NCI-H748 treated with DMSO at 0.1 percent for 48 hours (cell line): Measurements from ENCODE around the gene CXorf65.

Experiments used
- DNase-seq: peaks from one replicate; lab custom pipeline; 2025; lab: John Stamatoyannopoulos, UW

Gene CXorf65

GRCh38 chrX:71106427-71106826 lies at the start of gene CXorf65:
CXorf65 (minus strand) TSS chrX:71106740; CDS start chrX:71106556, 184 bp downstream.
- no peak for DNase-seq

GRCh38 chrX:71154641-71155040 lies 48.1 kb upstream of the CXorf65 start:
- DNase-seq = no peak

- no peak for DNase-seq
Measured at GRCh38 chrX:71154196-71154595, 47.7 kb upstream of the CXorf65 start.

DNA sequence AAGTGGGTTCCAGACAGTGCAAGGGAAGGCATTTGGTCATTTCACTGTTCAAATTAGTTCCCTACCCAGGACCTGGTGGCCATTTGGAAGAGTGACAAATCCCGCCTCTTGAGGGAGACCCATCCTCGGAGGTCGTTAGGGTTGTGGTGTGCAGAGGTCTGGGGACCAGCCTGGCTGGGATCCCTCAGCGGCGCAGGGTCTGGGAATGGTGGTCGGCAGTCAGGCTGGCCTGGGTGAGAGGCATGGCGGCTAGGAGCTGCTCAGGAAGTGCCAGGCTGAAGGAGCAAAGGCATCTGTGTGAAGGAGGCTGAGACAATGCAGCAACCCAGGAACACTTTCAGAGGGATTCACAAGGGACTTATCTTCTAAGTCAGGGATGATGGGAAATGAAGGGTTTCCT lies 44.8 kb upstream of the CXorf65 start:
- no peak for DNase-seq

DNA sequence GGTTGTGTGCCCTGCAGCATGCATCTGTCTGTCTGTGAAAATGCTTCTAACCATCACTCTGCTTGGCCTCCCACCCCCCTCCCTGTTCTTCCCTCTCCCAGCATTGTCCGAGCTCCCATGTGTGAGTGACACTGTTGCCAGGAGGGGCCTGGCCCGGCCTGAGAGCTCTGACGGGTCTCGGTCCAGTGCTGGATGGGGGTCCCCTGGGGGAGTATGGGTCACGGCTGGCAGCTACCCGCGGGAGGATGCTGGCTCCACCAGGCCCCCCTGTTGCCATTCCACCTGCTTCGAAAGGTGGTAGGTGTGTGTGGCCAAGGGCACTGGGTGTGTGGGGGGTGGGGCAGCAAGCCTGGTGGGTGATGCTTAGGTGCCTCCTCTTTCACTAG lies 41.7 kb upstream of the CXorf65 start:
- DNase-seq = no peak

DNA sequence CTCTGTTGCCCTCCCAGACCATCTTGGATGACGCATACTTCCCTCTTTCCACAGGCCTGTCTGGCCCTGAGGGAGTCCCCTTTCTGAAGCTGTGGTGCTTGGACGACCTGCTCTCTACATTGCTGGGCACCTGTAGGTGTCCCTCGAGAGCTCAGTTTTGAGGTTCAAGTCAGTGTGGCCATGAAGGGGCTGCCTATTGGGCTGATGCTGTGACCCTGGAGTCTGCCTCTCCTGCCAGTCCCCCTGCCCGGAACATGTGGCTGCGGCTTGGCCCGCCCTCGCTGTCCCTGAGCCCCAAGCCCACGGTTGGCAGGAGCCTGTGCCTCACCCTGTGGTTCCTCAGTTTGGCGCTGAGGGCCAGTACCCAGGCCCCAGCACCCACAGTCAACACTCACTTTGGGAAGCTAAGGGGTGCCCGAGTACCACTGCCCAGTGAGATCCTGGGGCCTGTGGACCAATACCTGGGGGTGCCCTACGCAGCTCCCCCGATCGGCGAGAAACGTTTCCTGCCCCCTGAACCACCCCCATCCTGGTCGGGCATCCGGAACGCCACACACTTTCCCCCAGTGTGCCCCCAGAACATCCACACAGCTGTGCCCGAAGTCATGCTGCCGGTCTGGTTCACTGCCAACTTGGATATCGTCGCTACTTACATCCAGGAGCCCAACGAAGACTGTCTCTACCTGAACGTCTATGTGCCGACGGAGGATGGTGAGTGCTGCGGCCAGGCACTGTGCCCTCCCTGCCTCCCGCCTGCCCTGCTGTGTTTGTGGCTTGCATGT lies 41.1 kb upstream of the CXorf65 start:
- no peak for DNase-seq

- DNase-seq = no peak
Measured at GRCh38 chrX:71144651-71145050, 38.1 kb upstream of the CXorf65 start, which contains the start of gene NLGN3. NLGN3 (plus strand) TSS chrX:71144841; CDS start chrX:71147750, 2,909 bp downstream.

DNA sequence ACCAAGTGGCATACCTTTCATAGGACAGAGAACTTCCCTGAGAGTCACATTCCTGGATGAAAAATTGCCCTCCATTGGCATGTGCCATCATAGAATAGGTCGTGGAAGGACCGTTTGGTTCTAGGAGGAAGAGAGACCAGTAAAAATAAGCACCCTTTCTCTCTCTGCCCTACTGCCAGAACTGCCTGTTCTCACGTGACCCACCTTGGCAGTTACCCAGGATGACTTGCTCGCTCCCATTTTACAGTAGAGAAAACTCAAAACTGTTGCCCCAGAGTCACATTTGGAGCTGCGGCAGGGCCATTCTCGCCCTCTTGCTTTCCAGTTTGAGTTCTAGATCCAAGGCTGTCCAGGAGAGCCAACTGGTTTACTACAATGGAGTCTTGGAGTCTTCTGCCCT lies 37.0 kb upstream of the CXorf65 start:
- no peak for DNase-seq

DNA sequence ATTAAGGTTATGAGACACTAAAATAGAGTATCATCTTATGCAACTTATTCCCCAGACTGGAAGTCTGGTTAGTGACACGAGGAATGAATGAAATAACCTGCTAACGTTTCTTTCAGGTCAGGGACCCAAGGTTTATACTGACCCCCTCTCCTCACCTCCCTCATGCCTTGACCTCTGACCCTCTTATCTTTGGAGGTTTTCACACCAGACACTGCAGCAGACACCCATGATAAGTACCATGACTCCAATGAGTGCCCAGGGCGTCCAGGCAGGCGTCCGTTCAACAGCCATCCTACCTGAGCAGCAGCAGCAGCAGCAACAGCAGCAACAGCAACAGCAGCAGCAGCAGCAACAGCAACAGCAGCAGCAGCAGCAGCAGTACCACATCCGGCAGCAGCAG lies 33.9 kb upstream of the CXorf65 start:
- DNase-seq = no peak

DNA sequence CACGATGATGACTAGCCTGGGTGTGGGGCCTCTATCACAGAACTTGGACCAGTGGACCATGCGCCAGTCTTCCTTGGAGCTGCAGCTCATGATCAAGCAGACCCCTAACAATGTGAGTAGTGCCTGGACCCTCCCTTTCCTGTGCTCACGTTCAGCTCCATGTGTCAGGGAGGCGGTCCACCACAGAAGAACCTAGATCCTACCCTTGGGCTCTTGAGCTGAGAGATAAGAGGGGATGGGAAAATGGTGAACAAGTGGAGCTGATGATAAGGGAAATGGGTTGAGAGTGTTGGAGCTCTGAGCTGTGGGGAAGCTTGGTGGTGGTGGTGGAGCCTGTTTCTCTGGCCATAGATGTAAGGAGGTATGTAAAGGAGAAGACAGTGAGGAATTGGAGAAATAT lies 25.0 kb upstream of the CXorf65 start:
- DNase-seq = no peak

DNA sequence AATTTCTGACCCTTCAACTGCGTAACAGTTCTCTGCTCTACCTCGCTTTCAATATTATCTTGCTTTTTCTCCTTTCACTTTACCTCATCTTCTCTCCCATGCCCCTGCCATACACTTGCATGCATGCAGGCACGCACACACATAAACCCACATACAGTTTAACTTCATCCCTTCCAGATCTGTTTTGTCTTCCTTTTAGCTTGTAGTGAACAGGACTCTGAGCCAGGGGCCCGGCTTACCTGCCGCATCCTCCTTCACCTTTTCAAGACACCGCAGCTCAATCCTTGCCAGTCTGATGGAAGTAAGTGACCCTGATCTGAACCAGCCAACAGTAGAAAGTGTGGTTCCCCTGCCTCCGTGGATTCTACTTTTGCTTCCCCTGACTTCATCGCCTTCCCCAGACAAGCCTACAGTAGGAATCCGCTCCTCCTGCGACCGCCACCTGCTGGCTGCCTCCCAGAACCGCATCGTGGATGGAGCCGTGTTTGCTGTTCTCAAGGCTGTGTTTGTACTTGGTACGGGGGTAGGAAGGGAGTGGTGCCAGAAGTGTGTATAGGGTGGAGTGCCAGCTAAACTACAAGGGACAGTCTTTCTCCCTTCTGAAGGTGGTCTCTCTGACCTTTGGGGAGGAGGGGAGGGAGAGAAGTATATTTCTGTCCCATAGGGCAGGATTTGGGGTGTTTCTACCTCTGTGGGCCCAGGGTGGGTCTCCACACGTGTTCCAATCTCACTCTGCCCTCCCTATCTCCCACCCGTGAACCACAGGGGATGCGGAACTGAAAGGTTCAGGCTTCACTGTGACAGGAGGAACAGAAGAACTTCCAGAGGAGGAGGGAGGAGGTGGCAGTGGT lies 22.6 kb upstream of the CXorf65 start:
- peak; percentile 21 for DNase-seq

- no peak for DNase-seq
Measured at GRCh38 chrX:71128166-71128833, 21.8 kb upstream of the CXorf65 start.

GRCh38 chrX:71118985-71119535 lies 12.5 kb upstream of the CXorf65 start:
- DNase-seq = no peak

DNA sequence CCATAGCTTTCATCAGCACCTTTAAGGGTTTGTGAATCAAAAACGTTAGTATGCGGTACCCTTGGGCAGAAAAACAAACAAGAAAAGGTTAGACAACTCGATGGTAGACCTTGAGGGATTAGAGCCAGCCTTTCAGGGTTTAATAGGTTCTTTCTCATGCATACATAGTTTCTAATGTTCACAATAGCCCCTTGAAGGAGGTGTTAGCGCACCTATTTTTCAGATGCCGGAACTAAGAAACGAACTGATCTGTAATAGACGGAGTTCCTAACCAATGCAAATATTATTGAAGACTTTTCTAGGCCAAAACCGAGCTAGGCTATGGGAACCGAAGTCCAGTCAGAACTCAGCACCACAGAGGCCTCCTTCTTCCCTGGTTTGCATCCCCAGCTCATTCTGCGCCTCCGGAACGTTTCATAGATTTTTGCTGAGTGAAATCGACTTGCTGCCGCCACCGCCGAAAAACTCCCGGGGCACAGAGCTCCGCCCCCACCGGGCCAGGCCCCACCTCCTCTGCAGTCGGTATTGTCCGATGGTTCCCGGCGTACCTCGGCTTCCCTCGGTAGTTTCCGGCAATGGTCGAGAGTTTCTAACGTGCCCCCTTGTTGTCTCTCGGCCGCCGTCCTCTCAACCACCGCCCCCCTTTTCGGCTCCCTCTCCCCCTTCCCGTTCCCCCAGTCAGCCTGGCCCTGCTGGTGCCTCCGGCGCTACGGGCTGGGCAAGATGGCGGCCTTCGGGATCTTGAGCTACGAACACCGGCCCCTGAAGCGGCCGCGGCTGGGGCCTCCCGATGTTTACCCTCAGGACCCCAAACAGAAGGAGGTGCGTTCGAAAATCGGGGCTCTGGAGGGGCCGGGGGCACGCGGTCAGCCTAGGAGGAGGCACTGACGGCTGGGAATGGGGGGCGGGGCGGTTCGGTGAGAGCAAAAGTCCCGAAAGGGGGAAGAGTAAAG lies 11.8 kb upstream of the CXorf65 start, which contains the start of gene MED12:
Gene MED12, plus strand, starts transcription at position 565 of the 953 bp plus-strand sequence. Its CDS starts 159 bp downstream, at position 724.
- DNase-seq = peak; percentile 56

GRCh38 chrX:71117358-71117757 lies 10.8 kb upstream of the CXorf65 start:
- no peak for DNase-seq

DNA sequence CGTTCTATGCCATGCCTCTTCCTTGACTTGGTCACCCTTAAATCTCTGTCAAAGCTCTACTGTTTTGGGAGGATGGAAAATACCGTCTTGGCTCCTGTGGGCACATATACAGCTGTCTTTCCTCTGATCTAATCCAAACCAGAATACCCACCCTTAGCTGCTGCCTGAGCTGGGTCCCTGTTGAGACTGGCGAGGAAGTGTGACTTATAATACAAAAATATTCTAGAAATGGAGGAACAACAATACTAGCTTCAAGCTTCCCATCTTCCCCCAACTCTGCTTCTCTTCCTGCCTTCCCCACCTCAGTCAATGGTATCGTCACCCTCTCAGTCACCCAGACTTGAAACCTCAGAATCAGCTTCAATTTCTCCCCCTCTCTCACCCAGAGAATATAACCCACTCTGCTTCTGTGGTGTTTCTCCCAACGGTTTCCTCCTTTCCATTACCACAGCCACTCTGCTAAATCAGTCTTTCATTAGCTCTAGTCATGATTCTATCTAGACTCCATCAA lies 5.4 kb upstream of the CXorf65 start:
- no peak for DNase-seq

GRCh38 chrX:71111141-71111843 lies 4.8 kb upstream of the CXorf65 start, which contains the start of gene IL2RG:
IL2RG (minus strand) TSS chrX:71111577; CDS start chrX:71111539, 38 bp downstream.
- DNase-seq = no peak

DNA sequence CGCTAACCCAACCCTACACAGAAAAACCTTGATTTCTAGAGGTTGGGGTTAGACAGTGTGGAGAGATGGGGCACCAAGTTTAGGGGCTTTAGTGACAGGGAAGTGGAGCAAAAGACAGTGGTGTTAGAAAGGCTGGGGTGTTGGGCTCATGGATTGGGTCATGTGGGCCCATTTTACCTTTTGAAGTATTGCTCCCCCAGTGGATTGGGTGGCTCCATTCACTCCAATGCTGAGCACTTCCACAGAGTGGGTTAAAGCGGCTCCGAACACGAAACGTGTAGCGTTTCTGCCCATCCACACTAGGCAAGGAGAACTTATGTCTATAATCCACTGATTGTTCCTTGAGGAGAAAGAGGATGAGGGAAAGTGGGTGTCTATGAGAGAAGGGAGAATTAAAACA lies 2.5 kb upstream of the CXorf65 start:
- no peak for DNase-seq

DNA sequence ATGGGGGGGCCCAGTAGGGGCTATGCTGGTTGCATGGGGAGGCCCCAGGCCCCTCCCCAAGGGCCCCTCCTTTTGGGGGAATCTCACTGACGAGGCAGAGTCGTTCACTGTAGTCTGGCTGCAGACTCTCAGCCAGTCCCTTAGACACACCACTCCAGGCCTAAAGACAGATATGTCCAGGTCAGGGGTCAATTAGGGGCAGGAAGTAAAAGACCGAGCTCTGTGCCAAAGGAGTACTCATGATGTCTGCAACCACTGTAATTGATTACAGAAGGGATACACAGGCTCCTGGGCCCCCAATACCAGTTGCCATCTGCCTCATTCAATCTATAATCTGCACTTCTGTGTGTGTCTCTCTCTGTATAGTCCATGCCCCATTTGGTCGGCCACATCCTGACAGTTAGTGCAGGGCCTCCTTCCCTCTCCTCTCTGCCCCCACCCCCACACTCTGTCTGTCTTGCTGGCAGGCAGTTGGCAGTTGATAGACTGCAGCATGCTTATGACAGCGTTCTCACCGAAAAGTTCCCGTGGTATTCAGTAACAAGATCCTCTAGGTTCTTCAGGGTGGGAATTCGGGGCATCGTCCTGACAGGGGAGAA lies 1.3 kb upstream of the CXorf65 start:
- DNase-seq = no peak

DNA sequence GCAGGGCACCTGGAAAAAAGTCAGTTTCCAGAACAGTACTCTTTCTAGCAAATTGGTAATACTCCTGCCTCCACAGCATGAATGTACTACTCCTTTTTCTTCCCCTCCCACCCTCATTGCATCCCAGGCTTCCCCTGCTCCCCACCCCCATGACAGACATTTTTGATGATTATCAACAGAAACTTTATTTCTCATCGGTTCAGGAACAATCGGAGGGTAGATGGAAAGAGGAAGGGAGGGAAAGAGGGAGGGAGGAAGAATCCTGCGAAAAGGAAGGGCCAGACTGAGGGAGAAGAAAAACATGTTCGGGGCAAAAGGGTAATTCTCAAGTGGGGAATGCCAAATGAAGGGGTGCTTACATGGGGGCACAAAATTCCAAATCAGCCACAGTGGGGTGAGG lies 705 bp upstream of the CXorf65 start:
- DNase-seq = no peak
